ENCODE results near the gene BMP2K.
"Not testable (repeated sequence)": the region's sequence is repeated elsewhere in the genome, so short reads cannot be mapped to it uniquely, and the experiment has no call there.

BMP2K gene

DNA sequence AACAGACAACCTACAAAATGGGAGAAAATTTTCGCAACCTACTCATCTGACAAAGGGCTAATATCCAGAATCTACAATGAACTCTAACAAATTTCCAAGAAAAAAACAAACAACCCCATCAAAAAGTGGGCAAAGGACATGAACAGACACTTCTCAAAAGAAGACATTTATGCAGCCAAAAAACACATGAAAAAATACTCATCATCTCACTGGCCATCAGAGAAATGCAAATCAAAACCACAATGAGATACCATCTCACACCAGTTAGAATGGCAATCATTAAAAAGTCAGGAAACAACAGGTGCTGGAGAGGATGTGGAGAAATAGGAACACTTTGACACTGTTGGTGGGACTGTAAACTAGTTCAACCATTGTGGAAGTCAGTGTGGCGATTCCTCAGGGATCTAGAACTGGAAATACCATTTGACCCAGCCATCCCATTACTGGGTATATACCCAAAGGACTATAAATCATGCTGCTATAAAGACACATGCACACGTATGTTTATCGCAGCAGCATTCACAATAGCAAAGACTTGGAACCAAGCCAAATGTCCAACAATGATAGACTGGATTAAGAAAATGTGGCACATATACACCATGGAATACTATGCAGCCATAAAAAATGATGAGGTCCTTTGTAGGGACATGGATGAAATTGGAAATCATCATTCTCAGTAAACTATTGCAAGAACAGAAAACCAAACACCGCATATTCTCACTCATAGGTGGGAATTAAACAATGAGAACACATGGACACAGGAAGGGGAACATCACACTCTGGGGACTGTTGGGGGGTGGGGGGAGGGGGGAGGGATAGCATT, 19.7 kb downstream of the BMP2K start:
- not testable (repeated sequence) for DNase-seq

DNA sequence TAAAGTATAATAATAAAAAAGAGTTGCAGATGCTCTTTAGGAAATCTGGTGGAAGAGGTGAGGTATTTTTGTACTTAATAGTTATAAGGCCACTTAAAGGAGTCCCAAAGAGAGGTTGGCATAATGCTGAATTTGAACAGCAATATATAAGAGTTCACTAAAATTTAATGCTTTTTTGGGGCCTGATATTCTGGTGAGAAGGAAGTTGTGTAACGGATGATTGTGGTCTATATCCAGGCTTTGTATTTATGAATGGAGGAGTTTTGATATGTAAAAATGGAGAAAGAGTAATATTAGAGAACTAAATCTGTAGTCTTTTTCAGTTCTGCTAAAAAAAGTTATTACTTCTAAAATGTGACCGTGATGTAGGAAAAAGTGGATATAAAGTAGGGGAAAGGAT, 20.4 kb downstream of the BMP2K start:
- no peak for DNase-seq

DNA sequence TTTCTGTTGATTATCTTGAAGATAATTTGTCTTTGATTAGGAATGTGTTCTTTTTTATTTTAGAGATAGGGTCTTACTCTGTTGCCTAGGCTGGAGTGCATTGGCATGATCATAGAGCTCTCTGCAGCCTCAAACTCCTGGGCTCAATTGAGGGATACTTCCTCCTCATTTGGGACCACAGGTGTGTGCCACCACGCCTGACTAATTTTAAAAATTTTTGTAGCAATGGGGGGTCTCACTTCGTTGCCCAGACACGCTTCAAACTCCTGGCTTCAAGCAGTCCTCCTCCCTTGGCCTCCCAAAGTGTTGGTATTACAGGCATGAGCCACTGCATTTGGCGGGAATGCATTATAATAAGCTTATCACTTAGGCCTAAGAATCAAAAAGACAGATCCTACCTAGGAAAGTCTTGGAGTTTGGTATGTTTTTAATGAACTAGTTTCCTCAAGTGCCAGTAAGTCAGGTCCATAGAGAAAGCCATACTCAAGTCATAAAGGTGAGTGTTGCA, 21.7 kb downstream of the BMP2K start:
- DNase-seq: no peak

DNA sequence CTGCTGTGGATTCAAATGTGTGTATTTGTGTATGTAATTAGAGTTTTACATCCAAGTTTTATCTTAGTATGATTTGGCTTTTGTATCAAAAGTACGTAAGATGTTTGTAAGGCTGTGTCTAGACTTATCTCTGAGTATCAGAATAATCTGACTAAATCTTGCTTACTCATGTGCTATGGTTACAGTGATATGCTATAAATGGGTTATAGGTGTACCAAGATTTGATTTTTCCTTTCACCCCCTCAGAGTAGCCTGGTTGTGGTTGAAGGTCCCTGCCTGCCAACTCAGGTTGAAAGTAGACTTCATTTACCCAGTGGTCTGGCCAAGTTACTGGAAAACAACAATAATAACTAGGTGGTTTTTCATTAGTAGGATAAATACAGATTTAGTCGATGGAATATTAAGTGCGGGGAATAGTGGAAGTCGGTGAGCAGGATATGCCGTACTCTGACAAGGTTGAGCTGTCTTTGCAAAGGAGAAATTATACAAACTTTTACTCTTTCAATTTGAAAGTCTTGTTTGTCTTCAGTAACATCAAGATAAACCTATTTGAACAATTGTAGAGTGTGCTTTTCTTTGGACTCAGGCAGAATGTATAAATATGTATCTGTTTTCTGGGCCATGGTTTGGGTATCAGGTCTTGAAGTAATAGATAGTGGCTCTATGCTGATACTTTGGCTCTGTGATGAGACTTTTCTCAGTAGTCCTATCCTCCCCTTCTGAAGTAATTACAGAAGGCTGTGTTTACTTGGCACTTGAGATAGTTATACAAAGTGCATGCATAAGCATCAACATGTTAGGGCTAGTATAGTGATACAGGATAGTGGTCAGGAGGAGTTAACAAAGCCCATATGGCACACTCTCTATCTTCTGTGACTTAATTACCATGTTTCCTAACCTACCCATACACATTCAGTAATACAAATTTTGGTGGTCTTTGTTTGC, 23.7 kb downstream of the BMP2K start:
- DNase-seq: no peak

DNA sequence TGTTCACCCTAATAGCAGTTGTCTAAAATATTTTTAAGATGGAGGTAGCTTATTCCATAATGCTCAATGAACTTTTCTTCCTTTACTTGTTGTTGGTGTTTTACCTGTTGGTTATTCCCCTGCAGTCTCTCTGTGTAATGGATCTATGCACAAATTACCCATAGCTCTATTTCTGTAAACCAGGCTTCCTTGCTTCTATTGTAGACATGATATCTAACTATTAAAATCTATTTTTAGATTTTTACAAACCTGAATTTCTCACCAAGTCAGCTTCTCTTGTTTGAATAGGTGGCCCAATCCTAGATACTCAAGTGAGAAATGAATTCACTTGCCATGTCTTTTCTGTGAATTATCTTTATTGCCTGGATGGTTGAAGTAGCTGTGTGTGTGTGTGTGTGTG, 24.8 kb downstream of the BMP2K start:
- DNase-seq: no peak

DNA sequence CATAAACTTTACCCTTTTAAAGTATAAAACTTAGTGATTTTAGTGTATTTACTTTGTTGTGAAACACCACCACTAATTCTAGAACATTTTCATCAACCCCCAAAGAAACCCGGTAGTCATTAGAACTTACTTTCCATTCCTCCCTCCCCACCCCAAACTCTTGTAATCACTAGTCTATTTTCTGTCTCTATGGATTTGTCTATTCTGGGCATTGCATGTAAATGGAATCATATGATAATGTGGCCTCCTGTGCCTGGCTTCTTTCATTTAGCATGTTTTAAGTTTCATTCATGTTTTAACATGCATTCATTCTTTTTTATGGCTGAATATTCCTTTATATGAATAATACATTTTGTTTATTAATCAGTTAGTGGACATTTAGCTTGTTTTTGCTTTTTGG, 27.8 kb downstream of the BMP2K start:
- DNase-seq: no peak

DNA sequence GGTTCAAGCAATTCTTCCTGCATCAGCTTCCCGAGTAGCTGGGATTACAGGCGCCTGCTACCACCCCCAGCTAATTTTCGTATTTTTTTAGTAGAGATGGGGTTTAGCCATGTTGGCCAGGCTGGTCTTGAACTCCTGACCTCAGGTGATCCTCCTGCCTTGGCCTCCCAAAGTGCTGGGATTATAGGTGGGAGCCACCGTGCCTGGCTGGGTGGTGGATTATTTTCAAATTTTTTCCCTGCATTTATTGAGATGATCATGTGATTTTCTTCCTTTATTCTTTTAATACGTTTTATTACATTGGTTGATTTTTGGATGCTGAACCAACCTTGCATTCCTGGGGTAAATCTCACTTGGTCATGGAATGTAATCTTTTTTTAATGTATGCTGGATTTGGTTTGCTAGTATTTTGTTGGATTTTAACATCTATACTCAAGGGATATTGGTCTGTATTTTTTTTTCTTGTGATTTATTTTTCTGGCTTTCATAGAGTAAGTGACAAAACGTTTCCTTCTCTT, 30.9 kb downstream of the BMP2K start:
- DNase-seq: no peak

DNA sequence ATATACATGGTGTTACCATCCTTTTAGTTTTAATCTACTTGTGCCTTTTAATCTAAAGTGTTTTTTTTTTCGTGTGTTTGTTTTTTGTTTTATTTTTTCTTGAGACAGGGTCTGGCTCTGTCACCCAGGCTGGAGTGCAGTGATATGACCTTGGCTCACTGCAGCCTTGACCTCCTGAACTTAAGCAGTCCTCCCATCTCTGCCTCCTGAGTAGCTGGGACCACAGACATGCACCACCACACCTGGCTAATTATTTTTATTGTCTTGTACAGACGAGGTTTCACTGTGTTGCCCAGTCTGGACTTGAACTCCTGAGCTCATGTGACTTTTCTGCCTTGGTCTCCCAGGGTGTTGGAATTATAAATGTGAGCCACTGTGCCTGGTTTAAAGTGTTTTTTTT, 33.1 kb downstream of the BMP2K start:
- no peak for DNase-seq

DNA sequence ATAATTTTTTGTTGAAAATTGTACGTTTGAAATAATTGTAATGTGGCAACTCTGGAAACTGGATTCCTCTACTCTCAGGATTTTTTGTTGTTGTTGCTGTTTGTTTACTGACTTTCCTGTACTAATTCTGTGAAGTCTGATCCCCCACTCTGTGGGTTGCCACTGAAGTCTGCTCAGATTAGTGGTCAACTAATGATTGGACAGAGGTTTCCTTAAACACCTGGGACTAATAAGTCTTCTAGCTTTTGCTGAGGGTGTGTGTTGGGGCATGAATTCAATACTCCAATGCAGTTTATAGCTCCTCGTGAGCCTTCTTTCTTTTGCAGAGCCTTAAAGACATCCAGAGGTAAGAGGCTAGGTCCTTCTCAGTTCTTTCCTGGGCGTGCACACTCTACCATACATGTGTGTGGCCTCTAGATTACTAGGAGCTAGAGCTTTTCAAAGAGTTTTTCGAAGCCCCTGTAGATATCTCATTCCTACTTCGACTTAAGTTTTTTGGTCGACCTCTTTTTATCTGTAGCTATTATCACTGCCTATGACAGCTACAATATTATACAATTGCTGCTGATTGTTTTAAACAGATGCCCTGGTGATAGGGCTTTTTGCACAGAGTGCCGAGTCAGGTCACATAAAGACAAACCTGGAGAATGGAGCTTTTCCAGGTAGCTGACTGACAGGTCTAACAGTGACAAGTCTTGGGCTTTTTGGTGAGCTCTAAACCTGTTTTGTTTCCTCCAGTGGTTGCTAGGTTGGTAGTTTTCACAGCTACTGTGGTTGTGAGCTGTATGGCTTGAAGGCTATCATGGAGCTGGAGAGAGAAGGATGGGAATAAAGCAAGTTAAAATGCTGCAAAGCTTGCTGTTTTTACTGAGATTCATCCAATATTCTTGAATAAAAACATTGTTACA, 34.0 kb downstream of the BMP2K start:
- no peak for DNase-seq

DNA sequence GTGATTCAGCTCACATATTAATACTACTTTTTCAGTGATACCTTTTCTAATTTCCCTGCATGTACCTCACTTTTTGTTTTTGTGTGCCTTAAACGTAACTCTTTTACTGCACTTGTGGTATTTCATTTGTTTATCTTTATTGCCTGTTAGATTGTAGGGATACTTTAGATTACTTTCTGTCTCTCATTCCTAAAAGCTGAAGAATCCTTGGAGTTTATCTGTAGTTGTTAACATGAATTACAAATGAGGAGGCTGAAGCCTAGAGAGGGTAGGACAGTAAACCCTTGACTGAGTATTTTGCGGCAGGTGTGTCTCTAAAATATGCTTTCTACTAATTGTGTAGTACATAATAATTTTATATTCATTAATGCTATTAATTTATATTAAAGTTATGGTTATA, 34.9 kb downstream of the BMP2K start:
- no peak for DNase-seq

DNA sequence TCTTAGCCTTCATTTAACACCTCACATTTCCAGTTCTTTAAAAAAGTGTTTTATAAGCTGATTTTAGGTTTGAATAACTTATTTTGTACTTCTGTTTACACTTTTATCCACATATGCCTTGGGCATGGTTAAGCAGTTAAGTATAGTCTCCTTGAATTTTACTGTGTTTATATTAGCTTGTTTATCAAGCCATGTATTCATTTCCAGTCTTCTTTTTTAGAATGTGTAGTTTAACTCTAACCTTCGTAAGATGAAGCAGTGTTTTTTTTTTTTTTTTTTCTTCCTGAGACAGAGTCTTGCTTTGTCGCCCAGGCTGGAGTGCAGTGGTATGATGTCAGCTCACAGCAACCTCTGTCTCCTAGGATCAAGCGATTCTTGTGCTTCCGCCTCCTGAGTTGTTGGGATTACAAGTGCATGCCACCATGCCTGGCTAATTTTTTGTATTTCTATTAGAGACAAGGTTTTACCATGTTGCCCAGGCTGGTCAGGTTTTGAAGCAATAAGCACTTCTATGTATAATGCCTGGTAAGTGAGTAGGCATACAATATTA, 42.5 kb downstream of the BMP2K start:
- DNase-seq: no peak

DNA sequence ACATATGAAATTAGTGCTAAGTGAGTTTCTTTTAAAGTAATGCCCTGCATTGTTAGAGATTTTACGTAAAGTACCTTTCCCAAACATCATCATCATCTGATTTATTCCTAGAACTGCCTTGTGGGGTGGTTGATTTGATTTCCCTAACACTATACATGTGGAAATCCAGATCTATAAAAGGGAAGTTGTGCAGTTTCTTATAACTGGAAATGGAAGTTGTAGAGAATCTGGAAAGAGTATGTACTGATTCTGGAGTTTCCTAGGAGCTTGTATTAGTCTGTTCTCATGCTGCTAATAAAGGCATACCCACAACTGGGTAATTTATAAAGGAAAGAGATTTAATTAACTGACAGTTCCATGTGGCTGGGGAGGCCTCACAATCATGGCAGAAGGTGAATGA, 47.9 kb downstream of the BMP2K start:
- no peak for DNase-seq

DNA sequence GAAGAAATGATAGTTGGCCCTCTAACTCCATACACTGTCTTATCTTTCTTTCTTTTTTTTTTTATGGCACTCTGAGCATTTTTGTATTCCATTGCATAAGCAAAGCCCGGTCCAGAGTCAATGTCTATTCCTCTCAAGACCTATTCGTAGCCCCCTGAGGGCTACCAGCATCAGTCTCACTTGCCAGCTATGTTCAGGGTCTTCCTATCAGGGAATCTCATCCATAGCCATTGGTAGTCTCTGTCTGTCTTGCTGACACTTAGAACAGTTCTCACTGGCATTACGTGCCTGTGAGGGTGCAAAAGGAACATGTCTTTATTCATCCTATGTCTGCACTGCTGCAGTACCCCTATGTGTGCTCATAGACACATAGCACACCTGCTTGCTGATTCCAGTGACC, 51.0 kb downstream of the BMP2K start:
- DNase-seq: no peak

DNA sequence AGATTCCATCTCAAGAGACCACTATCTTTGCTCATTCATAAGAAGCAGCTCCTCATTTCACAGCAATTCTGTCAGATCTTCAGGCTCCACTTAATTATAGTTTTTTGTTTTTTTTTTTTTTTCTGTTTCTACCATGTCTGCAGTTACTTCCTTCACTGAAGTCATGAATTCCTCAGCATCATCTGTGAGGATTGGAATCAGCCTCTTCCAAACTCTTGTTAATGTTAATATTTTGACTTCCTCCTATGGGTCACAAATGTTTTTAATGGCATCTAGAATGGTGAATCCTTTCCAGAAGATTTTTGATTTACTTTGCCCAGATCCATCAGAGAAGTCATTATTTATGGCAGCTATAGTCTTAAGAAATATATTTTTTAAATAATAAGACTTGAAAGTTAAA, 53.1 kb downstream of the BMP2K start:
- DNase-seq: no peak

DNA sequence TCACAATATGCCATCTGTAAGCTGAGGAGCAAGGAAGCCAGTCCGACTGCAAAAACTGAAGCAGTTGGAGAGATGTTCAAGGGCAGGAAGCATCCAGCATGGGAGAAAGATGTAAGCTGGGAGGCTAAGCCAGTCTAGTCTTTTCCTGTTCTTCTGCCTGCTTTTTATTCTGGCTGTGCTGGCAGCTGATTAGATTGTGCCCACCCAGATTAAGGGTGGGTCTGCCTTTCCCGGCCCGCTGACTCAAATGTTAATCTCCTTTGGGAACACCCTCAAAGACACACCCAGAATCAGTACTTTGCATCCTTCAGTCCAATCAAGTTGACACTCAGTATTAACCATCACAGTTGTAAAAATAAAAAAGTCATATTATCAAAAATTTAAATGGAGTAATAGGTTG, 63.5 kb downstream of the BMP2K start:
- not testable (repeated sequence) for DNase-seq

DNA sequence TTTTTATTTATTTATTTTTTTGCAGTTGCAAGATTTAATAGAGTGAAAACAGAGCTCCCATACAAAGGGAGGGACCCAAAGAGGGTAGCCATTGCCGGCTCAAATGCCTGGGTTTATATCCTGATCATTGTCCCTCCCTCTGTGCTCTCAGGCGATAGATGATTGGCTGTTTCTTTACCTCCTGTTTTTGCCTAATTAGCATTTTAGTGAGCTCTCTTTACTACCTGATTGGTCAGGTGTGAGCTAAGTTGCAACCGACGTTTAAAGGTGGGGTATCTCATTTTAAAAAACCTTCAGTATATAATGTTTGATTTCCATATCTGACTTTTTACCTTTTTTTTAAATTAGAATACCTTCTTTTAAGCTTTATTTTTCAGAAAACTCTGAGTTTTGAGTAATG, 64.1 kb downstream of the BMP2K start:
- DNase-seq: not testable (repeated sequence)

DNA sequence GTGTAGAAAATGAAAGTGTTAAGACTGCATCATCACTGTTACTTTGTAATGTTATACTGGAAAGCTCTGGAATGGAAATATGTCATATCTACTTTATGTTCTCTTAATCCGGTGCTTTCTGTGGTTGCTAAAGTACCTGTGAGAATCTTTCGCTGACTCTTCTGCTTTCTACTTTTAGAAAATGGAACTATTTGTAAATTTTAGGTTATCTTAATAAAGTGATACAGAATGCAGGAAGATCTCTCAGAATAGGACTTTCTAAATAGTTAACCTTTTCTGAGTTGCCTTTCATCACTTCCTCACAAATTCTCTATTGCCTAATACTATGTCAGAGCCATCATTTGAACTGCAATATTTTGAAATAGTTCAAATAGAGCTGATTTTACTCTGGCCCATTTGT, 69.3 kb downstream of the BMP2K start:
- no peak for DNase-seq

DNA sequence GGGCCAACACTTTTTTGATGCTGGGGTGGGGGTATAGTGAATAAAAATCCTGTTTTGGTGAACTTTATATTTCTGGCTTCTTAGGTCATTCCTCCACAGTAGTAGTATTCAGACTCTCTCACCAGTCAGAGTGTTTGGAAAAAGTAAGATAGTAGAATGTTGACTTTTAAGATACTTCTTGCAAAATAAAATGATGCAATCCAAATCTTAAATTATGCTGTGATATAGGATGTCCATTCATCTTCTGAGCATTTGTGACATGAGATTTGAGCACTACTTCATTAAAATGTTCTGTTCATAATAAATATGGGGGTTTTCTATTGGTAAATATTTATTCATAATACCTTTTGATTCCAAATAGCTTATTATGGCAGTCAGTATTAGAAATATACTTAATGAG, 70.1 kb downstream of the BMP2K start:
- no peak for DNase-seq

DNA sequence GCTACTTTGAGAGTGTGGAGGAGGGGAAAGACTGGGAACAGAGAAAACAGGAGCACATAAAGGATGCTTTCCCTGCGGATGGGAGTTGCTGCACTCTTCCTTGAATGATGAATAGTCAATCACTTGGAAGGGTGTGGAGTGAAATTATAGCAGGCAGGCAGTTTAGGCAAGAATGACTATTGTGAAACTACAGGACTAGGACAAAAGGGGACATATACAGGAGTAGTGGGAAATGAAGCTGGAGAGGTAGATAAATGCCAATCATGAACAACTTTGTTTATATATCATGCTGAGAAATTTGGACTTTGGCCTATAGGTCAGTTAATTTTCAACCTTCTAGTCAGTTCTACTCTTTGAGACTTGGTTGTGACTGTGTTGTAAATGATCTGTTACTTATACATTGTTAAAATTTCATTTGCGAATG, 86.2 kb downstream of the BMP2K start:
- DNase-seq: no peak

DNA sequence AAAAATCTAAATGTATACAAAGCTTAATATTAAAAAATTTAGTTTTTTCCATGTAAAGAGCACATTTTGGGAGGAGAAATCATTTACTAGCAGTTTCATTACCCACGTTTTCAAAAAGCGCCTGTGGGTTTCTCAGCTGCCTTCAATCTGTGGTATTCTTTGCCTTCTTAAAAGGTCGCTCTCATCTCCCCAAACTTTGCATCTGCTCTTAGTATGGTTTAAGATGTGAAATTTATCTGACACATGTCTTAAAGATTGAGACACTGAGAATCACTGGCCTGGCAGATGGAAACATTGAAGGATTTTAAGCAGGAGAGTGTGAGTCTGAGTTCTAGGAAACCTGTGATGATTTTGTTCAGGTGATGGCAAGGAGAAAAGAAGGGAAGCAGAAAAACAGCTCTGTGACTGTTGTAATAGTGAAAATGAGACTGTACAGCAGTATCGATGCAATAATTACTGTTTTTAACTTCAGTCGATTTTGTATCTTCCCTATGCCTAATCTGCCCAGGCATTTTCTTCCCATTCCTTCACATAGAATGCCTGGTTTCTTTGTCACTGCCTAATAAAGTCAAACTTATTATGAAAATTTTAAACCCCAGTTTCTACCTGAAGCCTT, 87.2 kb downstream of the BMP2K start:
- DNase-seq: no peak

DNA sequence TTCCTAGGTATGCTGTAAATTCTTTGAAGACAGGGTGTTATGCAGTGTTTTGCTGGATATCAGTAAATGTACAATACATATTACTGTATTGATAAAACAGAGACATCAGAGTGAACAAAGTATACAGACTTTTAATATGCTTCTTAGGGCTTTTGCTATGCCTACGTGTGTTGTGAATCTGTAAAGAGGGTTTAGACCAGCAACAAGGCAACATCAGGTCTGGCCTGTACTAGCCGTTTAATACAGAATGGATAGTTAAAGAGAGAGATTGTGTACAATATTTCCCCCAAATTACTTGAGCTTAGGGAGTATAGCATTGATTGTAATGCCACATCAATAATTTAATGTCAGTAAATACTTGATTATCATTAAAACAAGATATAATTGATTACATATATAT, 87.8 kb downstream of the BMP2K start:
- no peak for DNase-seq

All from NCI-H226 (cell line).